K562 (cell line): ENCODE results near the gene PHAX.
"Not testable (repeated sequence)": the region's sequence is repeated elsewhere in the genome, so short reads cannot be mapped to it uniquely, and the experiment has no call there.

Source experiments
- ARHGAP35 ChIP-seq: fragments of 450-650 bp; IDR thresholded peaks from 2 replicates; pipeline ENCODE4 v1.6.1; 2018; ENCODE audit not compliant: partially characterized antibody
- CTCF ChIP-seq, 3 experiments: IDR thresholded peaks in 2 of 3; conservative IDR thresholded peaks in 1 of 3; 2 replicates each; pipeline ENCODE4 v1.5.1; 2011 to 2012; ENCODE audit warnings: low read length in 3 of 3, mild to moderate bottlenecking in 3 of 3, control low read depth in 2 of 3, improper control_type of control experiment in 1 of 3, inconsistent platforms in 1 of 3, low read depth in 1 of 3, mixed read lengths in 1 of 3, moderate library complexity in 1 of 3; ENCODE audit not compliant: insufficient read depth in 2 of 3
- GTF2A2 ChIP-seq: IDR thresholded peaks from 2 replicates; pipeline ENCODE4 v1.6.1; 2016; ENCODE audit warnings: mild to moderate bottlenecking, missing genetic modification characterization, missing compliant biosample characterization
- KDM1A ChIP-seq, 2 experiments: fragments of 450-650 bp; IDR thresholded peaks; 2 replicates each; pipeline ENCODE4 v1.6.1; 2016; ENCODE audit warnings: mild to moderate bottlenecking in 2 of 2
- MTF1 ChIP-seq: fragments of 250-450 bp; sonication (Bioruptor Pico); IDR thresholded peaks from 2 replicates; pipeline ENCODE4 v1.9.0; 2021; ENCODE audit warnings: moderate library complexity, mild to moderate bottlenecking, inconsistent platforms, borderline replicate concordance
- NR3C1 ChIP-seq: sonication (generic); formaldehyde crosslinking; IDR thresholded peaks from 2 replicates; pipeline ENCODE4 v1.8.1; 2022; ENCODE audit warnings: missing genetic modification reagents
- POLR2AphosphoS5 ChIP-seq: IDR thresholded peaks from 2 replicates; pipeline ENCODE4 v1.6.1; 2011; ENCODE audit warnings: mild to moderate bottlenecking, low read depth, low read length, moderate library complexity; ENCODE audit not compliant: control insufficient read depth, insufficient read depth
- SETDB1 ChIP-seq: IDR thresholded peaks from one replicate; pipeline ENCODE4 v1.6.1; 2012; ENCODE audit warnings: low read length, control low read depth, inconsistent platforms
- TSC22D4 ChIP-seq: fragments of 450-650 bp; IDR thresholded peaks from 2 replicates; pipeline ENCODE4 v1.6.1; 2016; ENCODE audit warnings: missing genetic modification characterization, missing biosample characterization, control low read depth
- ZNF695 ChIP-seq: fragments of 450-650 bp; formaldehyde crosslinking; IDR thresholded peaks from 2 replicates; pipeline ENCODE4 v1.4.0; 2020; ENCODE audit warnings: mild to moderate bottlenecking, moderate library complexity
- ZNF699 ChIP-seq: fragments of 250-450 bp; sonication (Bioruptor Pico); IDR thresholded peaks from 2 replicates; pipeline ENCODE4 v1.8.0; 2021; ENCODE audit warnings: mild to moderate bottlenecking, moderate library complexity; ENCODE audit not compliant: insufficient replicate concordance

GRCh38 chr5:126555101-126555500 is 45.6 kb upstream of the PHAX start:
- TF ChIP-seq TSC22D4 (tag); POLR2AphosphoS5; MTF1; KDM1A (IDR thresholded peaks at IDR 0.05); GTF2A2 (tag); SETDB1; ZNF695; ARHGAP35; NR3C1 (CRISPR knock-in tag); CTCF (IDR thresholded peaks at IDR 0.05 in 2 of 3, conservative IDR thresholded peaks at IDR 0.05 in 1 of 3; ENCODE audit: insufficient read depth in 2 of 3, low read depth in 1 of 3, low read length in 3 of 3); ZNF699 (CRISPR knock-in tag): not testable (repeated sequence)
